GM21825 (cell line): ENCODE data around the gene DGKI.

ENCODE experiments used
- ATAC-seq: cut with Tn5 transposase; IDR thresholded peaks from one replicate; pipeline ENCODE4 v1.9.1; 2021; ENCODE audit warnings: mild to moderate bottlenecking, moderate library complexity; ENCODE audit not compliant: unreplicated experiment

Gene DGKI

DNA sequence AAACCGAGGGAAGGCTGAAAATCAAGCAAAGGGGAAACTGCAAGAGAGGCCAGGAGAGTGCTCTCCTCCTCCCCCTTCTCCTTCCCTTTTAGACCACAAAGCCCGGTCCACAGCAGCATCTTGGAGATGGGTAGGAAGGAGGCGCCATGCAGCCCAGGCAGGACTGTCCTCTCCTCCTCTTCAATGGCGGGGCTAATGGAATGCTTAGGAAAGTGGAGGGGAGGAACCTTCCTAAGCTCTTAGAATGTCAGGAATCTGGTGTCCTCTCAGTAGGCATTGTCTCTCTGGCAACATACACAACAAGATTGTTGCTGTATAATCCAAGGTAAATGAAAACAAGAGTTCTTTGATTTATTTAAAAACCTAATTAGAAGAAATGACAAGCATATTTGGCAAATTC is 185.1 kb downstream of the DGKI start:
- ATAC-seq, result no peak

DNA sequence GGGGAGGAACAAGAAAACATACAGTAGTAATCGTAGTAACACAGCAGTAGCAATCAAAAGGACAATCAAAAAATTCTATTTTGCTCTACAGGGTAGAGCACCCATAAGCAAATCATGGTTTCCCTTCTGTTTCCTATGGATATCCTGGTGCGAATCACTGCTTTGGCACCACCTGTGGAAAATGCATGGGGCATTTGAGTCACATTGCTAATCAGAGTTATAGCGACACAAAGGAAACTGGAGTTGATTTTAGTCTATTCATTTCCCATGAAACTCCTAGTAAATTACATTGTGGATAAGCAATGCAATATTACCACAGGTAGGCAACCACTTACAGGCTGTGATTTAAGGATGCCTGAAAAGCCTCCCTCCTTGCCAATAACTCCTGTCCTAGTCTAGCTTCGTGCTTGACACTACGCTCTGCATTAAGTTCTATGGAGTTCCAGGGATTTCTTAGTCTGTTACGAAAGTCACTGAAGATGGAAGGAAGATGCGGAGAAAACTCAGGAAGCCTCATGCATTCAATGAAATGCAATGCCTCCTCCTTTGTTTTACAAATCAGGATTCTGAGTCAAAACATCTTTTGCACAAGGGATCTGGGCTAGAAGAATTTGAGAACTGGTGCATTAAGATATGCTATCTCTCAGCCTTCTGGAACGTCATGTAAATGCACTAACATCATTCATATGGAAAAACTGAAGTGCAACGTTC is 188.4 kb downstream of the DGKI start:
- ATAC-seq, result no peak

DNA sequence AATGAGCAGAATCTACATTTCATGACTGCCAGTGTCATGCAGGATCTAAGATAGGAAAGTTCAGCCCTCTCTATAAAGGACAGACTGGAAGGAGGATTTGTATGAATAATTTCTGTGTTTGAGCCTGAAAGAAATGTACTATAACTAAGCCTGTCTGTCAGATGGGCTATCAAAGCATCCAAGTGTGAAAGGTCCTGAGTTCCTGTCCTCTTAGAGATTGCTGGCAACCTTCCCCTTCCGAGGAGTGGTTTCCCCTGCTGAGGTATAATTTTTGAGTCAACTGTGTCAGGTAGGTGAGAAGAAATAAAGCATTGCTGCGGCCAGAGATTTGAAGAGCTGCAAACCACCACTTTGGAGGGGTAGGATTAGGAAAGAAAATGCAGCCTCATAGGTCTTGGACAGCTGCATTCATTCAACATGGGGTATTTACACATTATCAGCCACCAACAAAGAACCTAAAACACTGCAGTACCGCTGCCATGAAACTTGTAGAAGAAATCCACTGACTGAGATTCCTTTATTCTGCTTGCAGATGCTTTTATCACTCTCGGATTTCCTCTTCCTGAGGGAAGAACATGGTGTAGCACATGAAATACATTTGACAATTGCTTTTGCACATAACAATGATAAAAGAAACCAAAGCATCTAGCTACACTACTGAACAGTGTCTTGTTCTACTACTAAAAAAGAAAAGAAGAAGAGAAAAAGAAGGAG is 189.1 kb downstream of the DGKI start:
- no peak for ATAC-seq

DNA sequence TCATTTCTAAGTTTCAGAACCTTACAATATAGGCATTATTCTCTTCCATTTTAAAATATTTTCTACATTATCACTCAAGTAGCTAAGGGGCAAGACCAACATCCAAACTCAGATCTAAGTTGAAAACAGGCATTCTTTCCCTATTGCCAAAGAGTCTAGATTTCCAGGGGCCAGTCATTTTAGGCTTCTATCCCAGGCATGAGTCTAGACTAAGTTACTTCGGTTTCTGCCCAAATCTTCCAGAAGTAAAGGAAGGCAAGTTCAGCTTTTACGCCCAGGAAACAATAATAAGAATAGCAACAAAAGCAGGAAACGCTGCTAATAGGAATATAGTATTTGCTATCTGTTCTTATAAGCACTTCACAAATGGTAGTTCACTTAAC is 189.9 kb downstream of the DGKI start:
- ATAC-seq, result no peak

DNA sequence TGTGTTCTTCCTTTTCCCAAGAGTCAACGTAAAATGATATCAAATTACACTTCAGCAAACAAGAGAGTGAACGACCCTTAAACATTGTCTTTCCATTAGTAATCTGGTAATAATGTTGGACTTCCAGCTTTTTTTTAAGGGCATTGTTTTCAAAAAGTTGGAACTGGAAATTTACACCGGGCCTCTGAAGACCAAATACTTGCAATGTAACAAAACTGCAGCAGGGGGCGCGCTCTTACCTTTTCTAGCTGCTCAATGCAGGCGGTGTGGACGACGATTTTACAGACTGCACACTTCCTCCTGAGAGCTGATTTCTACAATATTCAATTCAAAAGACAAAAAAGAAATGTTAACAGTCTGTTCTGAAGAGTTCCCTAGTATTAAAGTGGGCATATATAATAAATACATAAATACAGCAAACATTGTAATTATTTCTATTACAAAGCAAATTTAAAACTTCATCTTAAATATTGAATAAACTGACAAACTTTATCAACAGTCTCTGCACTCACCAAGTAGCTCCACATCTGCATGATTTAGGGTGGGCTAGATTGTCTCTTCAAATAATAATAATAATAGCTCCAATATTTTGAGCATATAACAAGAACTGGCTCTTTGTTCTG is 190.4 kb downstream of the DGKI start:
- peak; percentile 82 for ATAC-seq

DNA sequence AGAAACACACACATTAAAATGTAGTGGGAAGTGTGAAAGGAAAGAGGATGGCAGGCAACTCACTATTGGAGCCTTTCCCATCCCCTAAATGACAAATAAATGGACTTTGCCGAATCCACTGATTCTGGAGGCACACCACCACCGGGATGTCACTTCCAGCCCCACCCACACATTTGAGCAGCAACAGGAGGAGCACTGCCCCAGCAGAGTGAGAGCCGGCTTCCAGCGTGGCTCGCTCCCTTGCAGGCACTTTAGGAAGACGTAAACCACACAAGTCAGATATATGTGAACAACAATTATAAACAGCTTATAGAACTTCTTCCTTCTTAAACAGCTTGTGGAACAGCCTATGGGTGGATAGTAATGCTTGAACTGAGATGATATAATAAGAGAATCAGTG is 191.0 kb downstream of the DGKI start:
- no peak for ATAC-seq

DNA sequence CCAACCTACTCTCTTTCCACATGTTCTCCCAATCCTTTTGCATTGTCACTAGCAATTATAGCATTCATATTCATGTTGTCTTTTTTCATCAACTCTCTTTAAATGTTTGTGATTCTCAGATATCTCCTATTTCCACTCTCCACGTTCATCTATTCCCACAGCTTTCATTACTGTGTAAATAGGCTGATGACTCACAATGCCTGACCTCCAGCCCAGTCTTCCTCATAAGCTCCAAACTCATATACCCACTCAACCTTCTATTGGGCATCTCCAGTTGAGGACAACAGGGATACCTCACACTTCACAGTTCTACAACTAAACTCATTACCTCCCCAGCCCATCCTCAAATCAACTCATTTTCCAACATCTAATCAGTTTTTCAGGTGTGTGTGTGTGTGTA is 194.1 kb downstream of the DGKI start:
- no peak for ATAC-seq

DNA sequence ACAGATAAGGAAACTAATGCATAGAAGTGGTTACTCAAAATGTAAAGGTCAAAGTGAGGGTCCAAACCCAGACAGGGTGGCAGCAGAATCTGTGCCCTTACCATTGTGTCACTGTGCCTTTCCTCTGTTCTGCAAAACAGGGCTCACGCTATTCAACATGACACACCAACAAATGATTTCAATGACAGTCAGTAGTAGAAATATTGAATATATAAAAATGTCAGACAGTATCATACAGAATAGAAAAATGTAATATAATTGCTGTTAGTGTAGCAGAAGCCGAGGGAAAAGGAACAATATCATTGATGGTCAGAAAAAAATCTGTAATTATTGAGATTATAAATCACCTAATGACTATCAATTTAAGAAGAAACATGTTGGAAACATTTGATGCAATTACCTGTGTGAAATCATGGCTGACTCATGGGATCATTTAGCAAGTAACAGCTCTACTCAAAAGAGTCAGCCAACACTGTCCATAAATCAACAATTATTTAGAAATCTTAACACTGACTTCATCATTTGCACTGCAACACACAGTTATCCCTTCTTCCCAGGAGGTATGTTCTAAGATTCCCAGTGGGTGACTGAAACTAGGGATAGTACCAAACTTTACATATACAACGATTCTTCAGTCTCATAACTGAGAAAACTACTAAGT is 198.7 kb downstream of the DGKI start:
- ATAC-seq, result no peak

DNA sequence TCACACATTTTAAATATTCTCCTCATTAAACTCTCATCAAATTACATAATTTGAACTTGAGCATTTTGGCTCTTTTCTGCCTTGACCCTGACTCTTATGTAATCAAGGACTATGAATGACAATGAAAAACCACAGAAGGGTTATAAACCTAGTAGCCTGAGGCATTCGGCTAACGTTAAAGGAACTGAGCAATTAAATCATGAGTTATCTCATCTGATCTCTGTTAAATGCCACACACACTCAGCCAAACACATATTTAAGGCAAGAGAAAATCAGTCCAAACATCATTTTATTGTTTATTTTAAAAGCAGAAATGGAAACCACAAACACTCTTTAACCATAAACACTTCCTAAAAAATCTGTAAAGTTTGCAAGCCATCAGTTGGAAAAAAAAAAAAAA is 204.3 kb downstream of the DGKI start:
- no peak for ATAC-seq

DNA sequence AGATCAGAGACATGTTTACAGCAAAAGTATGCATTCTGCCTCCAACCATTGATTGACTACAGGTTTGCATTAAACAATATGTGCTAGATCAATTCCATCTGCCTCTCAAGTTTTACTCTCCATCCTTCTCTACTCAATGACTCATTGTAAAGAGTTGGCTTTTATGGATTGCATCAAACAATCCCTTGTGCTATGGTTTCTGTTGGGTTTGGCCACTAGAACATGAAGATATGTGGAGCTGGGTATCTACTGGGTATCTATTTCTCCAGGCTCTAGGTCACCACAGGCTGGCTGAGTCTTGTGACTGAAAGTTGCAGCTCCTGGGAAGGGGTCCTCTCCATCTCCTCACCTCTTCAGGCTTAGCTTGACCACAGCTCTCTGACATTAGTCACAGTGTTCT is 204.7 kb downstream of the DGKI start:
- ATAC-seq, result no peak

DNA sequence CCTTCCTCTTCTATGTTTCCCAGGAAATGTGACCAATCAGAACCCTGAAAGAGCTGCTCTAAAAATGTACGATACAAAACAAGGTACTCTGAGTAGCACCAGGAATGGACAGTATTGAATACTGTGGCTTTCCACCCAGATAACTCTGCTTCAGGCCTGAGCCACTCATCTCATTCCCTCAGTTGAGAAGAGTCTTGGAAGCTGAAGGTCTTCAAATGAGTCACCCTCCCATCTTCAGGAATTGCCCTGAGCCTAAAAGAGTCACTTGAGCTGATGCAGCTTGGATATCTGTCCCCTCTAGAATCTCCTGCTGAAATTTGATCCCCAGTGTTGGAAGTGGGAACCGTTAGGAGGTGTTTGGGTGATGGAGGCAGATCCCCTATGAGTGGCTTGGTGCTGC is 210.4 kb downstream of the DGKI start:
- no peak for ATAC-seq

DNA sequence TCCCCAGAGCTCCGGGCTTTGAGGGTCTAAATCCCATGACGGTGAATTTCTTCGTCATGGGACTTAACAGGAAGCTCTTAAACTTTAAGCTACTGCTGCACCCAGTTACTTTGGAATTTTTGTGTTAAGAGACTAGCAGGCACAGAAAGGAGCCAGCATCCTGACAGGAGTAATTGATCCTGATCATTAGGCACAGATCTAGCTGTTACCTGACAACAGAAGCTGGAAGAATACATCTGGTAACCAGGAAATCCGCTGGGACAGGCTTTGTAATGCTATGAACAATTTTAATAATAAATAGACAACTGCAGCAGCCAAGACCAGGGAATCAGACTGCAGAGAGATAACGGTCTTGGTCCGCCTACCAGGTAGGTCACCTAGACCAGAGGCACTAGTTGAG is 210.9 kb downstream of the DGKI start:
- ATAC-seq, result no peak

DNA sequence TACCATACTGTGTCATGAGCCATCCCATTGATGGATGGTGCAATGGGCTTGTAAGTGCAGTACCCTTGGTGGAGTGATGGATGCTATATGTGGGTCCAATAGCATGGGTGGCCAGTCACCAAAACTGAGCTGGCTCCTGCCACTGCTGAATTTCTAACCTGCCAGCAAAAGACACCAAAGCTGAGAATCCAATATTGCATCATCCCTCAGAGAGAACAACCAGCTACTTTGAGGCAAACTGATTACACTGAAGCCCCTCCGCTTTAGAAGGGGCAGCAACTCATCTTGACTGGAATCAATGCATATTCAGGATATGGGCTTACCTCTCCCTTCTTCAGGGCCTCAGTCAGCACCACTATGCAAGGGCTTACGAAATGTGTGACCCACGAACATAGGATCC is 211.6 kb downstream of the DGKI start:
- ATAC-seq, result no peak

DNA sequence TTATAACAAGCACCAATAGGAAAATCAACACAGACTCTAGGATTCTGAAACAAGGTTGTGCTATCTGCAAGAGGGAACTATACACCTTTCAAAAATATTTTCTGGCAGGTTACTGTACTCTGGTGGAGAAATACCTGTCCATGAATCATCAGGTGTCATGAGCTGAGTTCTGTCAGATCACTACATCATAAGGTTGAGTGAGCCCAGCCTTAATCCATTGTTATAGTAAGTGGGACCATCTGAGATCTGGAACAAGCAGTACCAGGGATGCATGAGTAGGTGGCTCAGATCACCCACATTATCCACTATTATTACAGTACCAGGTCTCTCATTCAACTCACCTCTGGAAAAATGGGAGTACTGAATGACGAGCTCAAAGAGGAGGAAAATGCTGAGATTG is 212.4 kb downstream of the DGKI start:
- no peak for ATAC-seq

DNA sequence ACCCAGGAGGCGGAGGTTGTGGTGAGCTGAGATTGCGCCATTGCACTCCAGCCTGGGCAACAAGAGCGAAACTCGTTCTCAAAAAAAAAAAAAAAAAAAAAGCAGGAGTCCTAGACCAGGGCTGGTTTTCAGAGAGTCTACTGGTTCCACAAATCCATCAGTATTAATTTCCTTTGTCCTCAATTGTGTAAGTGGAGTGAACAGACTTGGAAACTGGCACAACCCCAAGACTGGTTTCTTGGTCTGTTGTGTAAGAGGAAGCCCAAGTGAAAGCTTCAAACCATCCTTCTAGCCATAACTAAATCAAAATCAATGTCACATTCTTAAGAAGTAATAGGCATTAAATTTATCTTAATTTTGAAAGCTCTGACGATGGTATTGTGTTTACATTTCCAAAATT is 213.6 kb downstream of the DGKI start:
- ATAC-seq, result no peak

DNA sequence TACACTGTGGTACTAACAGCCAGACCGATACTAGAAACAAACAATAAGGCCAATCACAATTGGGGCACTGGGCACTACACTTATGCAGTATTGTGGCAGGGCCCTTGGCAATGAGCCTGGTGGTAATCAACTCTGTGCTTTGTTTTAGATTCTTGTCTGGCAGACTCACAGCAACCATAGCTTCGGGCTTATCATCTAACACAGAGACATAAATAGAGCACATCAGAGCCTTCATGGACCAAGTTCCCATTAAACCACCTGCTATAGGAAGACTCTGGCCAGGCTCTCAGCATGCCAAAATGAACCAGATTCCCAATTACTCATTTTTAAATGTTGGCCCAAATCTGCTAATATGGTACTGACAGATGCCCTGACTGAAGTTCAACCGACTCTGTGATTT is 218.6 kb downstream of the DGKI start:
- no peak for ATAC-seq

DNA sequence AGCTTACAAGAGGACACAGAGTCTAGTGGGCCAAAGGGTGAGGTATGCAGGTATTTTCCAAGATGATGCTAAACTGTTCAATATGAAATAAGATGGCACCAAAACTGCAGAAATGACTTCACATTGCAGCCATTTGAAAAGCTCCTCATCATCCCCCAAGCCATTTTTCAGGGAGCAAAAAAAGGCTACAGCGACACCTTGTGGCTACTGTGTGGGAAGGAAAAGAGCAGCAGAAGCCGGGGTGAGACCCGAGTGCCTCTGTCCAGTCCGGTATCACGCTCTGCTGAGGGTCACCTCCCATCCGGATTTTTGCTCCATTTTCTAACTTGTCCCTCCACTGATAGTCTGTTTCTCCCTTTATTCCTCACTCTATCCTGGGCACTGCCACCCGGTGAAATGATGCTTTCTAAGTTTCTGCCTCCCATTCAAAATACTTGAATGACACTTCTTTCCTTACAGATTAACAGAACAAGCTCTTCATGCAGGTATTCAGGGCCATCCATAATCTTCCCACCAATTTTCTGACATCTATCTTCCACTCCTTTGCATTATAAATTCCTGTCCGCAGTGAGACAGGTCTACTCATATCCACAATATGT is 220.2 kb downstream of the DGKI start:
- peak; percentile 59 for ATAC-seq

DNA sequence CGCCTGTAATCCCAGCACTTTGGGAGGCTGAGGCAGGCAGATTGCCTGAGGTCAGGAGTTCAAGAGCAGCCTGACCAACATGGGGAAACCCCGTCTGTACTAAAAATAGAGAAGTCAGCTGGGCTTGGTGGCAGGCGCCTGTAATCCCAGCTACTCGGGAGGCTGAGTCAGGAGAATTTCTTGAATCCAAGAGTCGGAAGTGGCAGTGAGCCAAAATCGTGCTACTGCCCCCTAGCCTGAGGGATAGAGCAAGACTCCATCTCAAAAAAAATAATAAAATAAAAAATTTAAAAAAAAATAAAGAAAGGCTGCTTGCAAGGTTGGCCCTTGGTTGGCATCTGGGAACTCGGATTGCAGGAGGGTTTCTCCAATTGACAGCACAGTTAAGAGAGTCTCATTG is 221.6 kb downstream of the DGKI start:
- no peak for ATAC-seq

DNA sequence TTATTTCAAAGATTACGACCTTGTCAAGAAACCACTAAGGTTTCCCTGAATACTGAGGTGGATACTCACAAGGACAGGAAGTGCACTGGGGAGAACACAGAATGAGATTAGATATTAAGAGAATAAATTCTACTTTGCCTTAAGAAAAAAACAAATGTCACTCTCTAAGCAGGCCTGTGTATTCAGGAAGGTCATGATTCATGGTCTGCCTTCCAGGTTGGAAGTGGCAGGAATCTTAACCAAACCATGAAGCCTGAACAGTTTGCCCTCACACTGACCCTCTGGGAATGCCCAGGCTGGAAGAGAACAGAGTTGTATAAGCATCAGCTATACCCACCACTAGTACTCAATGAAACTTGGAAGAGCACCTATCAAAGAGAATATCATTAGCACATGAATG is 227.6 kb downstream of the DGKI start:
- no peak for ATAC-seq

DNA sequence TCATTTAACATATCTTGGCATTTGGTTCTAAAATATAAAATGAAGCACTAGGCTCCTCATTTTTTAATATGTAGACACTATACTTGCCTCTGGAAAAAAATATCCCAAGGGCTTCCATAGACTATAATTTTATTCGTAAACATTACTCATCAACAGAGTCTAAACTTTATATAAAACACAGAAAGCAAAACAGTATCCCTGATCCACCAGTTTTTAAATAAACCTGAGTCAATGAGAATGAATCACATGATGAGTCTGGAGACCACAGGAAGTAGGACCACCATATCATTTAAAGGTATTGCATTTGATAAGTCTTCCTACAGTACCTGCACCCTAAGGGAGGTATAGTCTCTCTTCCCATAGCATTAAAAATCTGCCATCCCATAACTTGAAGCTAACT is 228.0 kb downstream of the DGKI start:
- no peak for ATAC-seq

DNA sequence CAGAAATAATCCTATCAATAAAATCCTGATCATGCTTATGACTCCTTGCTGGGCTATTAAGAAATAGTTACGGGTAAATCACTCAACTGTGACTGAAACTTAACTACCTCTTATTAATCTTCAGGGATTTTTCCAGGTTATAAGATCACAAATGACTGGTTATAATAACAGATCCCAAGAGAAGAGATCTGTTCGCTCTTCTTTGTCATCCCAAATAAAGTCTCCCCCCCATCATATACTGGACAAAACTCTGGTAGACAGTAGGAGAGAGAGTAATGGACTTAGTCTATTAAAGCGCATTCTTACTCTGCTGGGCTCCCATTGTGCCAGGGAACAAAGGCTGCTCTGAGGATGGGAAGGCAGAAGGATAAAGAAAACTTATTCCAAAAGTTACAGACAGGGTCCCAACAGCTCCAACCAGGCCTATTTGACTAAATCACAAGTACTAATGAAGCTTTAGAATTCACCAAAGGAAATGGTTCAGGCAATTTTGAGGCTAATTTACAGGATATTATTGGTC is 233.7 kb downstream of the DGKI start:
- no peak for ATAC-seq
